Liver (tissue), 9 donors: ENCODE results near the gene CELF4. TPM values are rescaled to one million over a fixed set of nuclear protein-coding genes. Genes with fewer than 3 reads are reported as not detected.
A peak's percentile ranks its signal among the peaks of the same experiment; 100 is the strongest.

ENCODE experiments used
- DNase-seq: peaks from one replicate; pipeline ENCODE4 v3.0.0-alpha.2; 2017; ENCODE audit warnings: low spot score
- H3K27ac ChIP-seq, 2 donors: one replicate each; pipeline ENCODE4 v1.7.0; 2013; ENCODE audit warnings: inconsistent platforms in 2 of 2, low read length in 2 of 2, control low read depth in 1 of 2, low read depth in 1 of 2, mild to moderate bottlenecking in 1 of 2
- H3K27me3 ChIP-seq, 4 donors: one replicate each; pipeline versions ENCODE4 v1.6.1 to v1.7.0; 2013; ENCODE audit warnings: low read length in 3 of 4, inconsistent platforms in 1 of 4, mild to moderate bottlenecking in 1 of 4, moderate library complexity in 1 of 4; ENCODE audit not compliant: control insufficient read depth in 4 of 4, insufficient read depth in 4 of 4
- H3K36me3 ChIP-seq, 4 donors: one replicate each; pipeline versions ENCODE4 v1.6.1 to v1.7.0; 2013; ENCODE audit warnings: low read length in 3 of 4, mild to moderate bottlenecking in 3 of 4, low read depth in 1 of 4, moderate library complexity in 1 of 4; ENCODE audit not compliant: control insufficient read depth in 4 of 4, insufficient read depth in 3 of 4
- H3K4me1 ChIP-seq, 4 donors: one replicate each; pipeline versions ENCODE4 v1.6.1 to v1.7.0; 2013; ENCODE audit warnings: low read length in 3 of 4, mild to moderate bottlenecking in 3 of 4, moderate library complexity in 1 of 4; ENCODE audit not compliant: control insufficient read depth in 4 of 4, insufficient read depth in 4 of 4
- H3K4me3 ChIP-seq, 3 donors: one replicate each; pipeline versions ENCODE4 v1.6.1 to v1.7.0; 2013; ENCODE audit warnings: low read length in 3 of 3, control low read depth in 1 of 3, low read depth in 1 of 3, mild to moderate bottlenecking in 1 of 3
- H3K9ac ChIP-seq, 2 donors: one replicate each; pipeline ENCODE4 v1.7.0; 2013; ENCODE audit warnings: low read length in 2 of 2, mild to moderate bottlenecking in 2 of 2, moderate library complexity in 2 of 2, control low read depth in 1 of 2, low read depth in 1 of 2
- H3K9me3 ChIP-seq, 4 donors: one replicate each; pipeline versions ENCODE4 v1.6.1 to v1.7.0; 2013; ENCODE audit warnings: low read length in 3 of 4; ENCODE audit not compliant: control insufficient read depth in 4 of 4
- ATF3 ChIP-seq: IDR thresholded peaks from 2 replicates; pipeline ENCODE4 v1.6.1; 2016; ENCODE audit warnings: antibody characterized with exemption
- CTCF ChIP-seq: fragments of 150-350 bp; IDR thresholded peaks from 2 replicates; pipeline ENCODE4 v1.5.1; 2017; ENCODE audit warnings: improper control_type of control experiment, low read depth, low read length; ENCODE audit not compliant: missing input control
- EGR1 ChIP-seq, 2 donors: IDR thresholded peaks; 2 replicates each; pipeline ENCODE4 v1.6.1; 2016 to 2018; ENCODE audit warnings: antibody characterized with exemption in 2 of 2, low read depth in 2 of 2
- JUND ChIP-seq, 2 donors: IDR thresholded peaks; 2 replicates each; pipeline ENCODE4 v1.6.1; 2016; ENCODE audit warnings: antibody characterized with exemption in 2 of 2
- MAX ChIP-seq: IDR thresholded peaks from 2 replicates; pipeline ENCODE4 v1.6.1; 2016; ENCODE audit warnings: antibody characterized with exemption
- NR2F2 ChIP-seq: IDR thresholded peaks from 2 replicates; pipeline ENCODE4 v1.6.1; 2016; ENCODE audit warnings: antibody characterized with exemption
- RAD21 ChIP-seq, 2 donors: IDR thresholded peaks; 2 replicates each; pipeline ENCODE4 v1.6.1; 2016; ENCODE audit warnings: antibody characterized with exemption in 2 of 2, mild to moderate bottlenecking in 2 of 2
- REST ChIP-seq: IDR thresholded peaks from 2 replicates; pipeline ENCODE4 v1.6.1; 2016; ENCODE audit warnings: antibody characterized with exemption, mild to moderate bottlenecking
- TAF1 ChIP-seq: conservative IDR thresholded peaks from 2 replicates; pipeline ENCODE4 v1.6.1; 2016; ENCODE audit warnings: antibody characterized with exemption, mild to moderate bottlenecking
- WGBS: extraction: QIAGEN DNeasy Blood & Tissue Kit; methylation state at CpG from one replicate; pipeline ENCODE4 v1.1.7; 2013; 5-methylcytosine and 5-hydroxymethylcytosine counted together
- polyA plus RNA-seq, 2 donors: library from polyadenylated mRNA; stranded (reverse) in 1 of 2; unstranded in 1 of 2; fragments of 200-250 nt in 1 of 2; fragments of >200 nt in 1 of 2; fragmentation: Nextera tagmentation in 1 of 2; extraction: Ambion mirVana in 1 of 2; gene quantifications; one replicate each; pipeline versions ENCODE4 v1.2.1 to v1.2.3, GENCODE V29; 2013 to 2015
- total RNA-seq, 2 donors: library from RNA; depleted of rRNA; stranded (reverse); fragments of >200 nt; gene quantifications; one replicate each; pipeline ENCODE4 v1.2.3, GENCODE V29; 2014
- donor health status: healthy.
- donor health status: healthy.
- donor health status: healthy.
- donor health status: healthy.
- donor health status: healthy.

CELF4 gene
- total and polyA plus RNA-seq, 4 donors, result 0.08 to 0.28 (median 0.21) TPM; not detected in 1

GRCh38 chr18:37388413-37388812, 177.2 kb downstream of the CELF4 start (continued):
- TF ChIP-seq CTCF (no peak), NR2F2 (no peak), EGR1 (IDR thresholded peaks at IDR 0.05; ENCODE audit: low read depth in 2 of 2) (no peak), TAF1 (no peak), JUND (IDR thresholded peaks at IDR 0.05) (no peak), ATF3 (no peak)

GRCh38 chr18:37385846-37386778, 179.5 kb downstream of the CELF4 start:
- no peaks in the 10 kb centered on the region for H3K36me3 ChIP-seq
- H3K27me3 ChIP-seq, result peaks cover 0 to 3% (median 0%) of the 10 kb centered on the region in 4 donors
- no peaks in the 10 kb centered on the region for H3K4me1 ChIP-seq
- H3K9ac ChIP-seq, result no peak overlapping the region
- H3K4me3 ChIP-seq, result no peak overlapping the region
- no peak for DNase-seq
- H3K9me3 ChIP-seq, result peaks cover 0 to 11% (median 3%) of the 10 kb centered on the region in 4 donors
- TF ChIP-seq CTCF, result peak; percentile 58
- TF ChIP-seq MAX, result no peak
- peak; percentile 83 to 84 for TF ChIP-seq RAD21 (IDR thresholded peaks at IDR 0.05)
- TF ChIP-seq REST, result no peak
- H3K27ac ChIP-seq, result no peak overlapping the region
- WGBS, result 80% methylated on average over 9 of the region's 9 CpGs
